Muscle of leg (tissue), 11 donors: Measurements from ENCODE around the gene SENP6. TPM values are rescaled to one million over a fixed set of nuclear protein-coding genes. Genes with fewer than 3 reads are reported as not detected.

ENCODE experiments used
- DNase-seq: peaks from one replicate; pipeline ENCODE4 v3.0.0; 2013
- H3K27ac ChIP-seq: one replicate; pipeline ENCODE4 v1.5.1; 2013; ENCODE audit warnings: mild to moderate bottlenecking, low read length, control low read depth
- H3K27me3 ChIP-seq: one replicate; pipeline ENCODE4 v1.6.1; 2013; ENCODE audit warnings: low read length; ENCODE audit not compliant: control insufficient read depth, insufficient read depth
- H3K36me3 ChIP-seq: one replicate; pipeline ENCODE4 v1.6.1; 2013; ENCODE audit warnings: low read length; ENCODE audit not compliant: control insufficient read depth, insufficient read depth
- H3K4me1 ChIP-seq: one replicate; pipeline ENCODE4 v1.6.1; 2013; ENCODE audit warnings: low read length; ENCODE audit not compliant: control insufficient read depth, insufficient read depth
- H3K4me3 ChIP-seq: one replicate; pipeline ENCODE4 v1.5.1; 2013; ENCODE audit warnings: low read length, control low read depth
- H3K9me3 ChIP-seq: replicated peaks from 2 replicates; pipeline ENCODE4 v1.6.1; 2013; ENCODE audit warnings: low read depth, low read length; ENCODE audit not compliant: control insufficient read depth
- WGBS: methylation state at CpG from one replicate; pipeline ENCODE4 v1.1.5; 2013; ENCODE audit warnings: missing lambda C conversion rate; ENCODE audit not compliant: insufficient coverage; 5-methylcytosine and 5-hydroxymethylcytosine counted together
- polyA plus RNA-seq, 8 donors: library from polyadenylated mRNA; unstranded; fragments of 120-200 nt; gene quantifications; one replicate each; pipeline versions ENCODE4 v1.2.1 to v1.2.3, GENCODE V29; 2013; ENCODE audit warnings: inconsistent platforms in 1 of 8, low replicate concordance in 1 of 8; ENCODE audit not compliant: insufficient read length in 8 of 8, insufficient read depth in 1 of 8
- total RNA-seq: library from RNA; stranded (reverse); fragments of 120-200 nt; gene quantifications from one replicate; pipeline ENCODE4 v1.2.4, GENCODE V29; 2013

The SENP6 gene
- total and polyA plus RNA-seq, 9 donors: 55.7 to 84.2 (median 70.1) TPM

DNA sequence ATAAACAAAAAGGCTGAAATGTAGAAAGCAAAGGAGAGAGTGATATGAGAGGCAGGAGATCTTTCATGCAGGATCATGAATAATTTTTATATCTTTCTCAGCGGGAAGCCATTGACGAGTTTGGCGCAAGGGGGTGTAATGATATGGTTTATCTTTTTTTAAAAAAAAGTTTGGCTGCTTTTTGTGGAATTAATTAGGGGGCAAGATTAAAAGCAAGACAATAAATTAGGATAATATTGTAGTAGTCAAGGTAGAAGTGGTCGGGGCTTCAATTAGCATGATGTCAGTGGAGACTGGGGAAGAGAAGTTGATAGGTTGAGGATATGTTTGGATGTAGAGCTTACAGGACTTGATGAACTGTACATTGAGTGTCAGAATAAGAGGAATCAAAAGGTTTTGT lies 4.0 kb downstream of the SENP6 start:
- Histone ChIP-seq H3K9me3 (no peaks in the 10 kb centered on the region), H3K27me3 (no peaks in the 10 kb centered on the region), H3K4me1 (peaks cover 4% of the 10 kb centered on the region), H3K36me3 (no peaks in the 10 kb centered on the region), H3K4me3 (no peak overlapping the region), H3K27ac (no peak overlapping the region)
- no peak for DNase-seq
- WGBS: 95% methylated on average over 4 of the region's 4 CpGs

DNA sequence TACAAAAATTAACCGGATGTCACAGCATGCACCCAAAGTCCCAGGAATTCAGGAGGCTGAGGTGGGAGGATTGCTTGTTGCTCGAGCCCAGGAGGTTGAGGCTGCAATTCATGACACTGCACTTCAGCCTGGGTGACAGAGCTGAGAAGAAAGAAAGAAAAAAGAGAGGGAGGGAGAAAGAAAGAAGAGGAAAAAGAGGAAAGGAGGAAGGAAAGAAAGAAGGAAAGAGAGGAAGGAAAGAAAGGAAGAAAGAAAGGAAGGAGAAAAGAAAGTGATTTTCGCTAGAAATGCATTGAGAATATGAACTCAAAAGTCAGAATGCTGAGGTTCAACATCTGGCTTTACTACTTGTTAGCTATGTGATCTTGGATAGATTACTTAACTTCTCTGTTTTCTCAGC lies 6.6 kb downstream of the SENP6 start:
- WGBS: 90% methylated on average over 2 of the region's 3 CpGs
- peaks cover 7% of the 10 kb centered on the region for H3K4me1 ChIP-seq
- H3K4me3 ChIP-seq: no peak overlapping the region
- no peaks in the 10 kb centered on the region for H3K27me3 ChIP-seq
- H3K9me3 ChIP-seq: no peaks in the 10 kb centered on the region
- no peak for DNase-seq
- H3K27ac ChIP-seq: no peak overlapping the region
- no peaks in the 10 kb centered on the region for H3K36me3 ChIP-seq

- Histone ChIP-seq H3K27ac (peak overlapping the region; percentile 33), H3K27me3 (no peaks in the 10 kb centered on the region), H3K9me3 (no peaks in the 10 kb centered on the region), H3K4me3 (no peak overlapping the region), H3K36me3 (no peaks in the 10 kb centered on the region), H3K4me1 (peaks cover 7% of the 10 kb centered on the region)
- DNase-seq: peak; percentile 69
- WGBS: no CpG with 5 or more reads among the region's 4 CpGs
Measured at GRCh38 chr6:75608956-75609533, 7.4 kb downstream of the SENP6 start.

DNA sequence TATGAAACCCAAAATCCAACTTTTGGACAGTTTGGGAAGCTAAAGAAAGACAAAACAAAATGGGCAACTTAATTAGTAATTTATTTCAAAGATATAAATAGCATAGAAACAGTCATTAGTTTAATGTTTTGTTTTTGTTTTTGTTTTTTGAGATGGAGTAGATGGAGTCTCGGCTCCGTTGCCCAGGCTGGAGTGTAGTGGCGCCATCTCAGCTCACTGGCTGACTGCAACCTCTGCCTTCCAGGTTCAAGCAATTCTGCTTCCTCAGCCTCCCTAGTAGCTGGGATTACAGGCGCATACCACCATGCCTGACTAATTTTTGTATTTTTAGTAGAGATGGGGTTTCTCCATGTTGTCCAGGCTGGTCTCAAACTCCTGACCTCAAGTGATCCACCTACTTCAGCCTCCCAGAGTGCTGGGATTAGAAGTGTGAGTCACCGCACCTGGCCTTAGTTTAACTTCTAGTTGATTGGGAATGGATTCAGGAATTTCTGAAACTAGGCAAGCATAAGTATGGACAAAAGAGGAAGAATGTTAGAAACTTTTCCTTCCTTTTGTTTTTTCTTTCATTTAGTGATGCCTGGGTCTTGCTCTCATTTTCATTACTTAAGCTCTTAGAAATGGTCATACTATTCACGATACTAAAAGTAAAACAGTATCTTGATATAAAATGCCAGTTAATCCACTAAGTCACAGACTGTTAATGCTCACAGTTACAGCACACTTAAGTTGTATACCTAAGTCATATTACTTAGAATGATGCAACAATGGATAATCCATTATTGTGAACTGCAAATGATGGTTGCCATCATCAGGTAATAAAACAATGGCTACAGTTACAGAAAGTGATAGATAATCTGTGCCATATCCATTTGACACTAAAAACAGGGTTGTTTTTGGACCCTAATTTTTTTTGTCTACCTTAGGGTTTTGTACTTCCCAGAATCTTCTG lies 8.2 kb downstream of the SENP6 start:
- Histone ChIP-seq H3K27ac (no peak overlapping the region), H3K4me1 (peaks cover 7% of the 10 kb centered on the region), H3K4me3 (no peak overlapping the region), H3K36me3 (no peaks in the 10 kb centered on the region), H3K27me3 (no peaks in the 10 kb centered on the region), H3K9me3 (no peaks in the 10 kb centered on the region)
- DNase-seq: peak; percentile 56
- WGBS: 100% methylated on average over 2 of the region's 6 CpGs

DNA sequence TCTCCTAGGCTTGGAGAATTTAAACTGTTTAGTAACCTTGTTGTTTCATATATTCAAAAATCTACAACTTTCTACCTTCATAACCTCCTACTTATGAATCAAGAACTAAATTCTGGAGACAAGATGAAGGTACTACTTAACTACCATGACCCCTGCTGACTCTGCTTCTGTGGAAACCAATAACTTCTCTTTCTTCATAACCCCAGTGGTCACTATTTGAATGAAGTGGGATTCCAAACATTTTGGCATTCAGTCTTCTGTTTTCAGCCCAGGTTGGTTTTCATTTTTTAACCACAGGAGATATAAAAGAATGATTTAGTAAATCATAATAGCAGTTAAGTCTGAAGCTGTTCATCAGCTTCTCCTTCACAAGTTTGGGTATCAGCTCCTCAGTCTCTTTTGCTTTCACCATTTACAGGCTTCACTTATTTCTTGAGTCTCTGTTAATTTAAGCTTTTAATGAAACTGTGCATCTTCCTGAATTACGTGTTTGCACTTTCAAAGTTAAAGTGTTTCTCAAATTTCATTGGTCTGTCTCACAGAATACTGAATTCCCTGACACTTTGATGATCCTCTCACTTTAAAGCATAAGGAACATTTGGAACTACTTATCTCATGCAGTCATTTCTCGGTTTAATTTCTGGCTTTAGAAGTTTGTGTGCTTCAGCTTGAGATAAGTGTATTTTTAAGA lies 9.5 kb downstream of the SENP6 start:
- H3K27me3 ChIP-seq: no peaks in the 10 kb centered on the region
- H3K27ac ChIP-seq: no peak overlapping the region
- no peak overlapping the region for H3K4me3 ChIP-seq
- DNase-seq: no peak
- H3K36me3 ChIP-seq: no peaks in the 10 kb centered on the region
- WGBS: no CpG with 5 or more reads among the region's 2 CpGs
- H3K9me3 ChIP-seq: no peaks in the 10 kb centered on the region
- H3K4me1 ChIP-seq: peaks cover 7% of the 10 kb centered on the region

DNA sequence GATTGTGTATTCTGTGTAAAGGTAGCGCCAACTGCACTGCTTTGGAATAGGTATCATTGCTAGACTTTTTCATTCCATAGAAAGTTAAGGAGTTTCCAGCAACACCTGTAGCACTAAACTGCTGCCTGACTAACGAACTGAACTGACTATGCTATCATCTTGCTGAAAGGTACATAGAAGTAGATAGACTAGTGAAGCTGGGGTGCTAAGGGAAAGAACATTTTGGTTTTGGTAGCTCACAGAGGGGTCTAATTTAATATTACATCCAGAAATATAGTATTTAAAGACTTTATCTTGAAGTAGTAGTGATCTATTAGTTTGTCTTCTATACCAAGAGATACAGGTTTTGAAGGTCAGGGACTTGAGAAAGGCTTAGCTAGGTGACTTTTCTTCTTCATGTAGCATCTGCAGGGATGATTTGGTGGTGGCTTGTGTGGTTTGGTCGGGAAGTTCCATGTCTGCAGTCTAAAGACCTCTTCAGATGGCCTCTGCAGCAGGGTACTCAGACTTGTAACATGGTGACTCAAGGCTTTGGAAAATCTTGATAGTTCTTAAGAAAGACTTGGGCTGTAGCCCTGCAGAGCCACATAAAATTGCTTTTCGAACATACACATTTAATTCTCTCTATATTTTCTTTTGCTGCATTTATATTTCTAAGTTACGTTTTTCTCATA lies 10.2 kb downstream of the SENP6 start:
- no peaks in the 10 kb centered on the region for H3K36me3 ChIP-seq
- no peak overlapping the region for H3K4me3 ChIP-seq
- H3K4me1 ChIP-seq: peaks cover 7% of the 10 kb centered on the region
- H3K27me3 ChIP-seq: no peaks in the 10 kb centered on the region
- no peaks in the 10 kb centered on the region for H3K9me3 ChIP-seq
- no peak overlapping the region for H3K27ac ChIP-seq
- DNase-seq: no peak
- WGBS: 64% methylated on average over 2 of the region's 5 CpGs

GRCh38 chr6:75612434-75612833 lies 10.8 kb downstream of the SENP6 start:
- Histone ChIP-seq H3K27me3 (no peaks in the 10 kb centered on the region), H3K36me3 (no peaks in the 10 kb centered on the region), H3K4me3 (no peak overlapping the region), H3K9me3 (no peaks in the 10 kb centered on the region), H3K27ac (no peak overlapping the region), H3K4me1 (peaks cover 7% of the 10 kb centered on the region)
- no peak for DNase-seq
- 100% methylated on average over 1 of the region's 3 CpGs for WGBS

GRCh38 chr6:75613056-75613501 lies 11.4 kb downstream of the SENP6 start:
- Histone ChIP-seq H3K4me1 (peaks cover 6% of the 10 kb centered on the region), H3K9me3 (no peaks in the 10 kb centered on the region), H3K27ac (no peak overlapping the region), H3K36me3 (no peaks in the 10 kb centered on the region), H3K4me3 (no peak overlapping the region), H3K27me3 (no peaks in the 10 kb centered on the region)
- no peak for DNase-seq
- no CpG with 5 or more reads among the region's 4 CpGs for WGBS

GRCh38 chr6:75618437-75618836 lies 16.8 kb downstream of the SENP6 start:
- no peak overlapping the region for H3K27ac ChIP-seq
- no CpG with 5 or more reads among the region's 1 CpG for WGBS
- no peaks in the 10 kb centered on the region for H3K36me3 ChIP-seq

More at GRCh38 chr6:75618437-75618836, 16.8 kb downstream of the SENP6 start:
- H3K4me3 ChIP-seq: no peak overlapping the region
- peaks cover 5% of the 10 kb centered on the region for H3K9me3 ChIP-seq
- peaks cover 2% of the 10 kb centered on the region for H3K4me1 ChIP-seq
- H3K27me3 ChIP-seq: no peaks in the 10 kb centered on the region
- DNase-seq: no peak
